Thyroid gland (tissue), 4 donors: ENCODE data around the gene PCSK2.

Source experiments
- POLR2A ChIP-seq, 2 donors: fragments of 450-650 bp; IDR thresholded peaks; one replicate each; pipeline ENCODE4 v1.6.1; 2017; ENCODE audit warnings: antibody characterized with exemption in 2 of 2, mild to moderate bottlenecking in 2 of 2, moderate library complexity in 1 of 2
- TF ChIP-seq, protein P1 (sequence below), 6 experiments: fragments of 200-600 bp in 3 of 6; fragments of 450-650 bp in 3 of 6; sonication (generic) in 3 of 6; IDR thresholded peaks; one replicate each; pipeline ENCODE4 v1.5.1; 2016 to 2019; ENCODE audit warnings: antibody characterized with exemption in 6 of 6, mild to moderate bottlenecking in 2 of 6, inconsistent platforms in 1 of 6, moderate library complexity in 1 of 6

GRCh38 chr20:17306427-17306826 lies 79.6 kb downstream of the PCSK2 start:
- TF ChIP-seq, protein P1, sequence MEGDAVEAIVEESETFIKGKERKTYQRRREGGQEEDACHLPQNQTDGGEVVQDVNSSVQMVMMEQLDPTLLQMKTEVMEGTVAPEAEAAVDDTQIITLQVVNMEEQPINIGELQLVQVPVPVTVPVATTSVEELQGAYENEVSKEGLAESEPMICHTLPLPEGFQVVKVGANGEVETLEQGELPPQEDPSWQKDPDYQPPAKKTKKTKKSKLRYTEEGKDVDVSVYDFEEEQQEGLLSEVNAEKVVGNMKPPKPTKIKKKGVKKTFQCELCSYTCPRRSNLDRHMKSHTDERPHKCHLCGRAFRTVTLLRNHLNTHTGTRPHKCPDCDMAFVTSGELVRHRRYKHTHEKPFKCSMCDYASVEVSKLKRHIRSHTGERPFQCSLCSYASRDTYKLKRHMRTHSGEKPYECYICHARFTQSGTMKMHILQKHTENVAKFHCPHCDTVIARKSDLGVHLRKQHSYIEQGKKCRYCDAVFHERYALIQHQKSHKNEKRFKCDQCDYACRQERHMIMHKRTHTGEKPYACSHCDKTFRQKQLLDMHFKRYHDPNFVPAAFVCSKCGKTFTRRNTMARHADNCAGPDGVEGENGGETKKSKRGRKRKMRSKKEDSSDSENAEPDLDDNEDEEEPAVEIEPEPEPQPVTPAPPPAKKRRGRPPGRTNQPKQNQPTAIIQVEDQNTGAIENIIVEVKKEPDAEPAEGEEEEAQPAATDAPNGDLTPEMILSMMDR (IDR thresholded peaks at IDR 0.05) = no peak
- no peak for TF ChIP-seq POLR2A (IDR thresholded peaks at IDR 0.05)
